HFF-Myc (cell line): ENCODE measurements around the gene SLC16A5.

ENCODE experiments used
- DNase-seq: peaks from one replicate; pipeline ENCODE4 v3.0.0-alpha.2; 2011; ENCODE audit warnings: low read depth; ENCODE audit errors: extremely low read depth
- H3K4me3 ChIP-seq: replicated peaks from 2 replicates; pipeline ENCODE4 v1.5.1; 2011; ENCODE audit warnings: low read depth, mild to moderate bottlenecking, control low read depth, low read length
- TF ChIP-seq, protein P1 (sequence below): IDR thresholded peaks from 2 replicates; pipeline ENCODE4 v1.5.1; 2012; ENCODE audit warnings: mild to moderate bottlenecking, low read depth, low read length, control low read depth; ENCODE audit errors: missing control alignments

The SLC16A5 gene

GRCh38 chr17:75105126-75106080 lies 17.6 kb downstream of the SLC16A5 start:
- TF ChIP-seq, protein P1, sequence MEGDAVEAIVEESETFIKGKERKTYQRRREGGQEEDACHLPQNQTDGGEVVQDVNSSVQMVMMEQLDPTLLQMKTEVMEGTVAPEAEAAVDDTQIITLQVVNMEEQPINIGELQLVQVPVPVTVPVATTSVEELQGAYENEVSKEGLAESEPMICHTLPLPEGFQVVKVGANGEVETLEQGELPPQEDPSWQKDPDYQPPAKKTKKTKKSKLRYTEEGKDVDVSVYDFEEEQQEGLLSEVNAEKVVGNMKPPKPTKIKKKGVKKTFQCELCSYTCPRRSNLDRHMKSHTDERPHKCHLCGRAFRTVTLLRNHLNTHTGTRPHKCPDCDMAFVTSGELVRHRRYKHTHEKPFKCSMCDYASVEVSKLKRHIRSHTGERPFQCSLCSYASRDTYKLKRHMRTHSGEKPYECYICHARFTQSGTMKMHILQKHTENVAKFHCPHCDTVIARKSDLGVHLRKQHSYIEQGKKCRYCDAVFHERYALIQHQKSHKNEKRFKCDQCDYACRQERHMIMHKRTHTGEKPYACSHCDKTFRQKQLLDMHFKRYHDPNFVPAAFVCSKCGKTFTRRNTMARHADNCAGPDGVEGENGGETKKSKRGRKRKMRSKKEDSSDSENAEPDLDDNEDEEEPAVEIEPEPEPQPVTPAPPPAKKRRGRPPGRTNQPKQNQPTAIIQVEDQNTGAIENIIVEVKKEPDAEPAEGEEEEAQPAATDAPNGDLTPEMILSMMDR = peak; percentile 79
- no peak for DNase-seq
- H3K4me3 ChIP-seq = no peak overlapping the region

DNA sequence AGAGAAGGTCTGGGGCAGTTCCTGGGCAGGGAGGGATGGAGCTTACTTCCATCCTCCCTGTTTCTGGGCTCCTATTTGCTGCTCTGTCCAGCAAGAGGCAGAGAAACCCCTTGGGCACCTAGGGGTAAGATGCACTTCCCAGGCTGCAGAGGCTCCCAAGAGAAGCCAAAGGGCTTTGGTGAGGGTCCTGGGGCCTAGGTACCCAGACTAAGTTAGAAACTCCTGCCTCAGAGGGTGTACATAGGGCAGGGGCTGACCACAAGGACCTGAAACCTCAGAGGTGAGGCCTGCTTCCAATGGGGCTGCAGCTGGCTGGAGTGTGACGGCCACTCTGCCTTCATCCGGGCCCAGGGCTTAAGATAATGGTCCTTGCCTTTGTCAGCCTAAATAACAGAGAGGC lies 20.4 kb downstream of the SLC16A5 start:
- DNase-seq = no peak
- no peak overlapping the region for H3K4me3 ChIP-seq
- TF ChIP-seq, protein P1 = no peak

GRCh38 chr17:75109046-75109406 lies 21.3 kb downstream of the SLC16A5 start:
- no peak for DNase-seq
- peak overlapping the region; percentile 69 for H3K4me3 ChIP-seq
- TF ChIP-seq, protein P1 = no peak

DNA sequence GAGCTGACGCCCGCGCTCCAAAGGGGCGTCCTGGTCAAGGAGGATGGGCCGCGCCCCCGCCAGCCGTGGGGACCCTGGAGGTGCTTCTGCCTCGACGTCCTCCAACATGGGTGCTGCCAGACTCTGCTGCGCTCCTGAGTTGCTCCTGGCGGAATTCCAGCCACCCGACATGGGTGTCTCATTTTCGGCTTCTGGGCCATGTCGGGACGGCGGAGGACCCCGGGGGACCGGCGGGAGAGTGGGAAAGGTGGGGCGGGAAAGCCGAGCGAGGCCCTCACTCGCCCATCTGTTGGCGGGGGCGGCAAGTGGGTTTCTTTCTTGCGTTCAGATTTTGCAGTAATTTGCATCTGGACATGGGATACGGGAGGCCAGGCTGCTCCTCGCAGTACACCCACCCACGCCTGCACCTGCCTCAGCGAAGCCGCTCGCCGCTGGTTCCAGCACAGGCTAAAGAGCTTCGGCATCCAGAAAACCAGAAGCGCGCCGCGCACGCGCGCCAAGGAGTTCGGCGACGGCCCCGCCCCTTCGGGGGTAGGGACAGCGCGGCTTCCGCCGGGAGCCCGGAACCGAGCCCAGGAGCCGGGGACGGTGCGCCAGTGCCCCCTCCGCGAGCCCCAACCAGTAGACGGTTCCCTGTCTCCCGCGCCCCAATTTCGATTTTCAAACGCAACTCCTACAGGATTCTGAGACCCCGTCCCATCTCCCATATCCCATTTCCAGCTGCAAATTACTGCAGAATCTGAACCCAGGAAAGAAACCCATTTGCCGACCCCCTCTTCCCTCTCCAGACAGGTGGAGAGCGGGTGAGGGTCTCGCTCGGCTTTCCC lies 21.9 kb downstream of the SLC16A5 start, which contains the start of gene ARMC7:
ARMC7 (plus strand) TSS at position 563 of the 827 bp plus-strand sequence. CDS start 320 bp downstream, outside the sequence.
- peak within 1 kb of the TSS; percentile 69 for H3K4me3 ChIP-seq
- DNase-seq = no peak

DNA sequence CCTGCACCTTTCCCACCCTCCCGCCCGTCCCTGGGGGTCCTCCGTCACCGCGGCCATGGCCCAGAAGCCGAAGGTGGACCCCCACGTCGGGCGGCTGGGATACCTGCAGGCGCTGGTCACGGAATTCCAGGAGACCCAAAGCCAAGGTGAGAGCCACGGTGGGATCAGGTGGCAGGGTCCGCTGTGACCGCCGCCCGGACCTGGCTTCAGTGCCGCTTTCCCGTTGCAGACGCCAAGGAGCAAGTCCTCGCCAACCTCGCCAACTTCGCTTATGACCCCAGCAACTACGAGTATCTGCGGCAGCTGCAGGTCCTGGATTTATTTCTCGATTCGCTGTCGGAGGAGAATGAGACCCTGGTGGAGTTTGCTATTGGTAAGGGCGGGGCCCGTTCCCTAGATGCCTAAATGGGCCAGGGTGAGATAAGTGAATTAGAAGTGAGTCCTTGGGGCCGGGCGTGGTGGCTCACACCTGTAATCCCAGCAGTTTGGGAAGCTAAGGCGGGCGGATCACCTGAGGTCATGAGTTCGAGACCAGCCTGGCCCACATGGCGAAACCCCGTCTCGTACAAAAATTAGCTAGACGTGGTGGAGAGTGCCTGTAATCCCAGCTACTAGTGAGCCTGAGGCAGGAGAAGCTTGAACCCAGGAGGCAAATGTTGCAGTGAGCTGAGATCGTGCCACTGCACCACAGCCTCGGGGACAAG lies 22.6 kb downstream of the SLC16A5 start:
- peak overlapping the region; percentile 69 for H3K4me3 ChIP-seq
- TF ChIP-seq, protein P1 = no peak
- DNase-seq = no peak

More for the DNA sequence above, 21.9 kb downstream of the SLC16A5 start, which contains the start of gene ARMC7:
- TF ChIP-seq, protein P1 = no peak

DNA sequence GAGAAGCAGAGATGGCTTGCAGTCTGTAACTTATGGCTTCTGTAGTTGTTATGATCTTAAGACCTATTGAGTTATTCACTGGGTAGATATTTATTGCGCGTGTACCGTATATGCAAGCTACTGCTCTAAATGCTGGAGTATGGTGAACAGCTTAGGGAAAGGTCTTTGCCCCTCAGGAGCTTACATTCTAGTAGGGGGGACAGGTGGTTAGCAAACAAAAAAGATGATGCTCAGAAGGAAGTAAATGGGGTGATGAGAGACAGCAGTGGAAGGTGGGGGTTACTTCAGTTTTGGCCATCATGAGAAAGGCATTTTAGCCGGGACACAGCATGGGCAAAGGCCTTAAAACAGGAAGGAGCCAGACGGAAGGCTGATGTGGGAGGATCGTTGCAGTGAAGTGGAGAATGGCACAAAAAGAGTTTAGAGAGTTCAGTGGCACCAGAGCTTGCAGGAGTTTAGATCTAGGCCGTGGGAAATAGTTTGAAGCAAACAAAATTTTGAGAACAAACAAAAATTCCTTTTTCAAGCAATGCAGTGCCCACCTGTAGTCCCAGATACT lies 24.1 kb downstream of the SLC16A5 start:
- DNase-seq = no peak

More for the DNA sequence above, 24.1 kb downstream of the SLC16A5 start:
- no peak overlapping the region for H3K4me3 ChIP-seq
- TF ChIP-seq, protein P1 = no peak
